ENCODE results near the gene KCNQ2.
A peak's percentile ranks its signal among the peaks of the same experiment; 100 is the strongest.

Gene KCNQ2

GRCh38 chr20:63495741-63496595, 23.5 kb upstream of the KCNQ2 start:
- H3K27ac Mint-ChIP-seq = no peak overlapping the region
- H3K9me3 Mint-ChIP-seq = no peaks in the 10 kb centered on the region
- peaks cover 4% of the 10 kb centered on the region for H3K4me1 Mint-ChIP-seq
- H3K4me3 Mint-ChIP-seq = peak overlapping the region; percentile 76
- peaks cover 12% of the 10 kb centered on the region for H3K27me3 Mint-ChIP-seq
- H3K36me3 Mint-ChIP-seq = no peaks in the 10 kb centered on the region

GRCh38 chr20:63495167-63495720, 22.8 kb upstream of the KCNQ2 start:
- Mint-ChIP-seq H3K9me3 (no peaks in the 10 kb centered on the region), H3K4me3 (no peak overlapping the region), H3K4me1 (peaks cover 4% of the 10 kb centered on the region), H3K36me3 (no peaks in the 10 kb centered on the region), H3K27ac (no peak overlapping the region), H3K27me3 (peaks cover 12% of the 10 kb centered on the region)

GRCh38 chr20:63494420-63495166, 22.1 kb upstream of the KCNQ2 start:
- H3K4me1 Mint-ChIP-seq = peaks cover 4% of the 10 kb centered on the region
- no peak overlapping the region for H3K27ac Mint-ChIP-seq
- H3K36me3 Mint-ChIP-seq = no peaks in the 10 kb centered on the region
- no peaks in the 10 kb centered on the region for H3K9me3 Mint-ChIP-seq
- H3K4me3 Mint-ChIP-seq = no peak overlapping the region
- H3K27me3 Mint-ChIP-seq = peaks cover 11% of the 10 kb centered on the region

- Mint-ChIP-seq H3K27ac (no peak overlapping the region), H3K27me3 (peaks cover 13% of the 10 kb centered on the region), H3K4me3 (no peak overlapping the region), H3K4me1 (peaks cover 4% of the 10 kb centered on the region), H3K9me3 (no peaks in the 10 kb centered on the region), H3K36me3 (no peaks in the 10 kb centered on the region)
These were observed 21.6 kb upstream of the KCNQ2 start for GRCh38 chr20:63494084-63494419.

GRCh38 chr20:63493563-63494020, 21.1 kb upstream of the KCNQ2 start:
- Mint-ChIP-seq H3K36me3 (no peaks in the 10 kb centered on the region), H3K27ac (no peak overlapping the region), H3K4me3 (no peak overlapping the region), H3K4me1 (peaks cover 4% of the 10 kb centered on the region), H3K27me3 (peaks cover 13% of the 10 kb centered on the region), H3K9me3 (no peaks in the 10 kb centered on the region)

- Mint-ChIP-seq H3K27ac (no peak overlapping the region), H3K36me3 (no peaks in the 10 kb centered on the region), H3K9me3 (no peaks in the 10 kb centered on the region), H3K4me3 (no peak overlapping the region), H3K27me3 (peaks cover 13% of the 10 kb centered on the region), H3K4me1 (peaks cover 4% of the 10 kb centered on the region)
These were observed 20.5 kb upstream of the KCNQ2 start for GRCh38 chr20:63492982-63493381.

- Mint-ChIP-seq H3K27me3 (peaks cover 12% of the 10 kb centered on the region), H3K4me3 (no peak overlapping the region), H3K27ac (no peak overlapping the region), H3K9me3 (no peaks in the 10 kb centered on the region), H3K36me3 (no peaks in the 10 kb centered on the region), H3K4me1 (peaks cover 4% of the 10 kb centered on the region)
These were observed 20.1 kb upstream of the KCNQ2 start for GRCh38 chr20:63492518-63492917.

DNA sequence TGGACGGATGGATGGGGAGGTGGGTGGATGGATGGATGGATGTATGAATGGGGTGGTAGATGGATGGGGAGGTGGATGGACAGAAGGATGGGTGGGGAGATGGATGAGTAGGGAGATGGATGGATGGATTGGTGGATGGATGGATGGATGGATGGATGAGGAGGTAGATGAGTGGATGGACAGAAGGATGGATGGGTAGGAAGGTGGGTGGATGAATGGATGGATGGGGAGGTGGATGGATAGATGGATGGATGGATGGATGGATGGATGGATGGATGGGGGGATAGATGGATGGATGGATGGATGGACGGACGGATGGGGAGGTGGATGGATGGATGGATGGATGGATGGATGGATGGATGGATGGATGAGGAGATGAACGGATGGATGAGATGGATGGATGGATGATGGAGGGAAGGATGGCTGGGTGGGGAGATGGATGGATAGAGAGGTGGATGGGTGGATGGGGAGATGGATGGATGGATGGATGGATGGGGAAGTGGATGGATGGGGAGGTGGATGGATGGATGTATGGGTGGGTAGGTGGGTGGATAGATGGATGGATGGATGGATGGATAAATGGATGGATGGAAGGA, 19.3 kb upstream of the KCNQ2 start:
- Mint-ChIP-seq H3K27me3 (peaks cover 9% of the 10 kb centered on the region), H3K27ac (no peak overlapping the region), H3K9me3 (no peaks in the 10 kb centered on the region), H3K4me1 (peaks cover 4% of the 10 kb centered on the region), H3K4me3 (no peak overlapping the region), H3K36me3 (no peaks in the 10 kb centered on the region)

DNA sequence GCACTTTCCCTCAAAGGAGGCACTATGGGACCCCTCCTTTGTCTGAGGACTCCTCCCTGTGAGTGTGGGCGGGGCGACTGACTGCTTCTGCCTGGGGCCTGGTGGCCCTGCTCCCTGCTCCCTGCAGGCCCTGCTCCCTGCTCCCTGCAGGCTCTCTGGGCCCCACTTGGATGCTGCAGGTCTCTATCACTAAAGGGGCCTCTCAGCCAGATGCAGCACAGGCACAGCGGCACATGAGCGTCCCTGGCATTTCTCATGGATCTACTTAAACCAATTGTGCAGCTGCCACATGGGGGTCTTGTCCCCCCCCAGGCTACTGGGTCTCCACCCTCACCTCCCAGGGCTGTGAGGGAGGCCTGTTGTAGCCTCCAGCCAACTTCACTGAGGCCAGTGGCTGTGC, 18.6 kb upstream of the KCNQ2 start:
- no peaks in the 10 kb centered on the region for H3K9me3 Mint-ChIP-seq
- H3K36me3 Mint-ChIP-seq = no peaks in the 10 kb centered on the region
- H3K27me3 Mint-ChIP-seq = peaks cover 10% of the 10 kb centered on the region
- peaks cover under 1% of the 10 kb centered on the region for H3K4me1 Mint-ChIP-seq
- no peak overlapping the region for H3K27ac Mint-ChIP-seq
- H3K4me3 Mint-ChIP-seq = no peak overlapping the region

GRCh38 chr20:63490416-63490815, 18.0 kb upstream of the KCNQ2 start:
- no peaks in the 10 kb centered on the region for H3K36me3 Mint-ChIP-seq
- peaks cover 12% of the 10 kb centered on the region for H3K27me3 Mint-ChIP-seq

DNA sequence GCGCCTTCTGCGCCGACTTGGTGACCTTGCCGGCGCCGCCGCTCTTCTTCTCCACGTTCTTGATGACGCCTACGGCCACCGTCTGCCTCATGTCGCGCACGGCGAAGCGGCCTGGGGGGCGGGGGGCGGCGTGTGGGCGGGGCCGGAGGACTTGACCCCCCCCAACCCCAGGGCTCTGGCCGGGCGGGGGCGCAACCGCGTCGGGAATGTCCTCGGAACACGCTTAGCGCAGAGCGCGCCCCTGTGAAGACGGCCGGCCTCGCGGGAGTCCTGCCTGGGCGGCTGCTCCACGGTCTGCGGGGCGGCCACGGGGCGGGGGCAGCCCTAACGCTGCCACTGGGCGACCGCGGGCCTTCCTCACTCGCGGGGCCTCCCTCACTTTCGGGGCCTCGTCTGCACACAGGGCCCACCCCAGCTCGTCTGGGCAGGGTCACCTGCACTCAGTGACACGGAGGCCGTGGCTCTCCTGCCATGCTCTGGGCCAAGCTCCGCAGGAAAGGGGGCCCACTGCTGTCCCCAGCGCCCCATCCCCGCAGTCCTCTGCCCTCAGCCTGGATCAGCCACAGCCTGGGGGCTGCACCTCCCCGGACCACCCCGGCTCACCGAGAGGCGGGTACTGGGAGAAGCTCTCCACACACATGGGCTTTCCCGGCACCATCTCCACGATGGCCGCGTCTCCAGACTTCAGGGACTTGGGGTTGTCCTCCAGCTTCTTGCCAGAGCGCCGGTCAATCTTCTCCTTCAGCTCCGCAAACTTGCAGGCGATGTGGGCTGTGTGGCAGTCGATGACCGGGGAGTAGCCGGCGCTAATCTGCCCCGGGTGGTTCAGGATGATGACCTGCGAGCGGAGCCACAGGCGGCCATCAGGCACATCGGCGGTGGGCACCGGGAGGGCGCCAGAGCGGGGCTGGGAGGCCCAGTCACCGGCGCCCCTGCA, 16.1 kb upstream of the KCNQ2 start:
- no peak overlapping the region for H3K4me3 Mint-ChIP-seq
- H3K27ac Mint-ChIP-seq = no peak overlapping the region
- H3K36me3 Mint-ChIP-seq = no peaks in the 10 kb centered on the region
- no peaks in the 10 kb centered on the region for H3K4me1 Mint-ChIP-seq
- peaks cover 14% of the 10 kb centered on the region for H3K27me3 Mint-ChIP-seq
- no peaks in the 10 kb centered on the region for H3K9me3 Mint-ChIP-seq

More at GRCh38 chr20:63490416-63490815, 18.0 kb upstream of the KCNQ2 start:
- no peaks in the 10 kb centered on the region for H3K4me1 Mint-ChIP-seq
- no peak overlapping the region for H3K4me3 Mint-ChIP-seq
- H3K9me3 Mint-ChIP-seq = no peaks in the 10 kb centered on the region
- H3K27ac Mint-ChIP-seq = no peak overlapping the region

DNA sequence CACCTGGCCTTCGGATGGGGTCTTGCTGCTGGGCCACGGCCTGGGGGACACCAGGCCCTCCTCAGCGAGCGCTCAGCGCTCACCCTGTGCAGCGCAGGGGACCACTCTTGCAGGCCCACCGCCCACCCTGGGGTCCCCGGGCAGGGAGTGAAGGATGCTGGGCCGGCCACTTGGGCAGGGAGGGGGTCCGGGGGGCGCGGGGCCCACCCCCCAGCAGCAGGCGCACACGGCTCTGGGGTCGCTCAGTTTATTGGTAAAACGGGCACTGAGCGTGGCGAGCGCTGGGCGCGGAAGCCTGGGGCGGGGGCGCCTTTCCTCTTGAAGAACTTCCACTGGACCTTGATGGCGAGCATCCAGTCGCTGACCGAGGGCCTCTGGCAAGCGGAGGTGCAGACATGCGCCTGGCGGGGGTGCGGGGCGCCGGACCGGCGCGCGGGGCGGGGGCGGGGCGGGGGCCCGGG, 15.4 kb upstream of the KCNQ2 start:
- Mint-ChIP-seq H3K4me1 (no peaks in the 10 kb centered on the region), H3K27me3 (peaks cover 16% of the 10 kb centered on the region), H3K36me3 (no peaks in the 10 kb centered on the region), H3K4me3 (no peak overlapping the region), H3K9me3 (no peaks in the 10 kb centered on the region), H3K27ac (no peak overlapping the region)

DNA sequence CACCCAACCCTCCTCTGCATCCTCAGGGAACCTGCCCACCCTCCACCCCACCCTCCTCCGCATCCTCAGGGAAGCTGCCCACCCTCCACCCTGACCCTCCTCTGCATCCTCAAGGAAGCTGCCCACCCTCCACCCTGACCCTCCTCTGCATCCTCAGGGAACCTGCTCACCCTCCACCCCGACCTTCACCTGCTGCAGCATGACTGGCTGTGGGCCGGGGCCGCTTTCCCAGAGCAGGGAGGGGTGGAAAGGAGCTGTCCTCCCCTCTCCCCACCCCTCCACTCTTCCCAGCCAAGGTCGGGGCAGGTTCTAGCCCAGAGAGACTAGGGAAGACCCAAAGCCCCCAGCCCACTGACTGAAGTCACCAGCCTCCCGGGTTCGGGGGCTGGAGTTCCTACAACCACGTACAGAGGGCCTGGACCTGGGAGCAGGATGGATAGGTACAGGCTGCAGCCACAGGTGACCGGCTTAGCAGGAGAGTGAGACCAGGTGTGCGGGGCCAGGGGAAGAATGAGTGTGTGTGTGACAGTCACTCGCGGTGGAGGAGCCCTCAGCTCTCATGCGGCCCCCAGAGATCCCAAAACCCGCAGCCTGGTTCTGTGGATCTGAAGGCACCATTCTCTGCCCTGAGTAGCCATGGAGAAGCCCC, 14.8 kb upstream of the KCNQ2 start:
- Mint-ChIP-seq H3K36me3 (no peaks in the 10 kb centered on the region), H3K4me3 (no peak overlapping the region), H3K27me3 (peaks cover 18% of the 10 kb centered on the region)

DNA sequence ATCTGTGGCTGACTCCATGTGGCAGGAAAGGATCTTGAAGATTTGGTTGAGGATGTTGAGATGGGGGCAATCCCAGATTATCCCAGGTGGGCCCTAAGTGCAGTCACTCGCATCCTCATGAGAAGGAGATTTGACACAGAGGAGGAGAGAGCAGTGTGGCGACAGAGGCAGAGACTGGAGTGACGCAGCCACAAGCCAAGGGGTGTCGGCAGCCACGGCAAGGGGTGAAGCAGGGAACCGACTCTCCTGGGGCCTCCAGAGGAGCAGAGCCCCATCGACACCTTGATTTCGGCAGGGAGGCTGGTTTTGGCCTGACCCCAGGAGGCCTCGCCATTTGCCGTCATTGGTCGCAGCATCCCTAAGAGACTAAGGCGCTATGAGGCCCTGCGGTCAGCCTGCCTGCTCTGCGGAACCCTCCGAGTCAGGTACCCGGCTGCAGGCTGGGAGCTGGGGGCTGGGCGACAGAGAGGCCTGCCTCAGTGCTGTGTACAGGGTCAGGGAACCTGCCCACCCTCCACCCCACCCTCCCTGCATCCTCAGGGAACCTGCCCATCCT, 13.9 kb upstream of the KCNQ2 start:
- Mint-ChIP-seq H3K4me3 (no peak overlapping the region), H3K4me1 (no peaks in the 10 kb centered on the region), H3K27ac (no peak overlapping the region), H3K9me3 (no peaks in the 10 kb centered on the region), H3K27me3 (peaks cover 16% of the 10 kb centered on the region), H3K36me3 (no peaks in the 10 kb centered on the region)

More for the DNA sequence above, 14.8 kb upstream of the KCNQ2 start:
- no peak overlapping the region for H3K27ac Mint-ChIP-seq
- no peaks in the 10 kb centered on the region for H3K9me3 Mint-ChIP-seq
- H3K4me1 Mint-ChIP-seq = no peaks in the 10 kb centered on the region

All from activated naive CD4-positive, alpha-beta T cell treated with anti-CD3 and anti-CD28 coated beads, Interleukin-2, amount 50 U/mL, for 24 hours (primary cell).